Chondrocyte (in vitro differentiated cells): ENCODE measurements around the gene DAZAP1. TPM values are rescaled to one million over a fixed set of nuclear protein-coding genes. Genes with fewer than 3 reads are reported as not detected.

Experiments used
- DNase-seq: peaks from one replicate; pipeline ENCODE4 v3.0.0; 2021; ENCODE audit warnings: mixed read lengths, low spot score
- H3K27ac Mint-ChIP-seq: one replicate; pipeline ENCODE4 v1.8.0; 2021; ENCODE audit warnings: mild to moderate bottlenecking, moderate library complexity, mixed read lengths; ENCODE audit not compliant: unreplicated experiment
- H3K27me3 Mint-ChIP-seq: 2 replicates; pipeline ENCODE4 v1.8.0; 2021; ENCODE audit warnings: low read depth, mixed read lengths
- H3K36me3 Mint-ChIP-seq: 2 replicates; pipeline ENCODE4 v1.8.0; 2021; ENCODE audit warnings: low read depth, mixed read lengths
- H3K4me1 Mint-ChIP-seq: 2 replicates; pipeline ENCODE4 v1.8.0; 2021; ENCODE audit warnings: low read depth, mild to moderate bottlenecking, mixed read lengths
- H3K4me3 Mint-ChIP-seq: one replicate; pipeline ENCODE4 v1.8.0; 2021; ENCODE audit warnings: mild to moderate bottlenecking, moderate library complexity, mixed read lengths; ENCODE audit not compliant: unreplicated experiment
- H3K9me3 Mint-ChIP-seq: 2 replicates; pipeline ENCODE4 v1.8.0; 2021; ENCODE audit warnings: low read depth, mixed read lengths
- total RNA-seq: library from RNA; stranded (reverse); gene quantifications from 3 replicates; pipeline ENCODE4 v1.2.1, GENCODE V29; 2021
- TF ChIP-seq, protein P1 (sequence below): fragments of 200-600 bp; sonication (generic); IDR thresholded peaks from 2 replicates; pipeline ENCODE4 v1.5.0; 2021; ENCODE audit warnings: antibody characterized with exemption, mild to moderate bottlenecking, moderate library complexity

DAZAP1 gene
- total RNA-seq, 1 donor from 2014 or later, result 88.0 TPM

DNA sequence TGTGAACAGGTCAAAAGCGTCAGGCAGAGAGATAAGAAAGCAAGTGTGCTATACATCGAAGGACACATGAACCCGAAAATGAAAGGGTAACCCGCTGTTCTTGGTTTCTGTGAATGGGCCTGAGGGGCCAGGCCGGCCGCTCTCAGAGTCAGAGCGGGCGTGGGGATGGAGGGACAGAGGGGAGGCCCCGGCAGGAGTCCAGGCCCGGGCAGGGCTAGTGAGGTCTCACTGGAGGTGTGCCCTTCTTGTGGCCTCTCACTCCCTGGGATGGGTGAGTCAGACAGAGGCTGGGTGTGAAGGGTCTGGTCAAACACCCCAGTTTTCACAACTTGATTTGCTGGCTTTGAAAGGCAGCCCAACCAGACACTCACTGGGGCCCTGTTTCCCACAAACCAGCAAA is 41.1 kb upstream of the DAZAP1 start:
- H3K9me3 Mint-ChIP-seq, result no peaks in the 10 kb centered on the region
- no peak overlapping the region for H3K27ac Mint-ChIP-seq
- DNase-seq, result no peak
- TF ChIP-seq, protein P1, sequence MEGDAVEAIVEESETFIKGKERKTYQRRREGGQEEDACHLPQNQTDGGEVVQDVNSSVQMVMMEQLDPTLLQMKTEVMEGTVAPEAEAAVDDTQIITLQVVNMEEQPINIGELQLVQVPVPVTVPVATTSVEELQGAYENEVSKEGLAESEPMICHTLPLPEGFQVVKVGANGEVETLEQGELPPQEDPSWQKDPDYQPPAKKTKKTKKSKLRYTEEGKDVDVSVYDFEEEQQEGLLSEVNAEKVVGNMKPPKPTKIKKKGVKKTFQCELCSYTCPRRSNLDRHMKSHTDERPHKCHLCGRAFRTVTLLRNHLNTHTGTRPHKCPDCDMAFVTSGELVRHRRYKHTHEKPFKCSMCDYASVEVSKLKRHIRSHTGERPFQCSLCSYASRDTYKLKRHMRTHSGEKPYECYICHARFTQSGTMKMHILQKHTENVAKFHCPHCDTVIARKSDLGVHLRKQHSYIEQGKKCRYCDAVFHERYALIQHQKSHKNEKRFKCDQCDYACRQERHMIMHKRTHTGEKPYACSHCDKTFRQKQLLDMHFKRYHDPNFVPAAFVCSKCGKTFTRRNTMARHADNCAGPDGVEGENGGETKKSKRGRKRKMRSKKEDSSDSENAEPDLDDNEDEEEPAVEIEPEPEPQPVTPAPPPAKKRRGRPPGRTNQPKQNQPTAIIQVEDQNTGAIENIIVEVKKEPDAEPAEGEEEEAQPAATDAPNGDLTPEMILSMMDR, result no peak
- peaks cover 22% of the 10 kb centered on the region for H3K36me3 Mint-ChIP-seq
- peaks cover 23% of the 10 kb centered on the region for H3K4me1 Mint-ChIP-seq
- H3K27me3 Mint-ChIP-seq, result no peaks in the 10 kb centered on the region
- no peak overlapping the region for H3K4me3 Mint-ChIP-seq

- DNase-seq, result no peak
- peaks cover 19% of the 10 kb centered on the region for H3K36me3 Mint-ChIP-seq
- H3K27ac Mint-ChIP-seq, result no peak overlapping the region
- TF ChIP-seq, protein P1, result no peak
- H3K9me3 Mint-ChIP-seq, result no peaks in the 10 kb centered on the region
- H3K4me3 Mint-ChIP-seq, result no peak overlapping the region
- peaks cover 14% of the 10 kb centered on the region for H3K4me1 Mint-ChIP-seq
- H3K27me3 Mint-ChIP-seq, result no peaks in the 10 kb centered on the region
Observed at GRCh38 chr19:1366899-1367870, 40.2 kb upstream of the DAZAP1 start.

- Mint-ChIP-seq H3K4me1 (peaks cover 3% of the 10 kb centered on the region), H3K27me3 (no peaks in the 10 kb centered on the region), H3K9me3 (no peaks in the 10 kb centered on the region), H3K36me3 (peaks cover 17% of the 10 kb centered on the region), H3K27ac (no peak overlapping the region), H3K4me3 (no peak overlapping the region)
- no peak for DNase-seq
- TF ChIP-seq, protein P1, result no peak
Observed at GRCh38 chr19:1369214-1369805, 38.1 kb upstream of the DAZAP1 start.

GRCh38 chr19:1370579-1371361 is 36.6 kb upstream of the DAZAP1 start:
- peaks cover 14% of the 10 kb centered on the region for H3K36me3 Mint-ChIP-seq
- no peaks in the 10 kb centered on the region for H3K9me3 Mint-ChIP-seq
- DNase-seq, result no peak
- H3K4me1 Mint-ChIP-seq, result peaks cover 6% of the 10 kb centered on the region
- no peak overlapping the region for H3K27ac Mint-ChIP-seq
- H3K4me3 Mint-ChIP-seq, result no peak overlapping the region
- H3K27me3 Mint-ChIP-seq, result no peaks in the 10 kb centered on the region
- TF ChIP-seq, protein P1, result no peak

DNA sequence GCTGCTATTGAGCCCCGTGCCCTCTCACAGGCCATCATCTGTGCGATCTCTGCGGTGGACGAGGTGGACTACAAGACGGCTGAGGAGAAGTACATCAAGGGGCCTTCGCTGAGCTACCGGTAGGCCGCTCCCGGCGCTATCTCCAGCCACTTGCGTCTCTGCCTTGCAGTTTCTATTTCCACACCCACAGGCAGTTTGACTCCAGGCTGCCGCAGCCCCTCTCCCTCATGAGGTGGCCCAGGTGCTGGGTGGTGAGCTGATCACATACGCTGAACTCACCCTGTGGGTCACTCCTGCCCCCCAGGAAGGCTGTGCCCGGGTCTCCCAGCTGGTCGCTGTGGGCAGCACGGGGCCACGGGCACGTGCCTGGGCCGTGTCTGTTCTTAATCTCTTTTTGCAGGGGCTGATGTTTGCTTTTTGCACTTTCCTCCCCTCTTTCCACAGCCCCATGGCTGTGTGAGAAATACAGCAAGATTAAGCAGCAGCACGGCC is 34.3 kb upstream of the DAZAP1 start:
- H3K9me3 Mint-ChIP-seq, result no peaks in the 10 kb centered on the region
- H3K4me1 Mint-ChIP-seq, result peaks cover 6% of the 10 kb centered on the region
- H3K4me3 Mint-ChIP-seq, result no peak overlapping the region
- H3K36me3 Mint-ChIP-seq, result peaks cover 20% of the 10 kb centered on the region
- no peaks in the 10 kb centered on the region for H3K27me3 Mint-ChIP-seq
- H3K27ac Mint-ChIP-seq, result no peak overlapping the region
- DNase-seq, result no peak
- TF ChIP-seq, protein P1, result no peak
